GM10847 (cell line): ENCODE data around the gene IFI44L.
A peak's percentile ranks its signal among the peaks of the same experiment; 100 is the strongest.

Experiments
- POLR2A ChIP-seq: IDR thresholded peaks from 2 replicates; pipeline ENCODE4 v1.6.1; 2011; ENCODE audit not compliant: insufficient read length; ENCODE audit errors: extremely low read depth

Gene IFI44L

GRCh38 chr1:78620666-78621065 is 418 bp downstream of the IFI44L start:
- TF ChIP-seq POLR2A: no peak

DNA sequence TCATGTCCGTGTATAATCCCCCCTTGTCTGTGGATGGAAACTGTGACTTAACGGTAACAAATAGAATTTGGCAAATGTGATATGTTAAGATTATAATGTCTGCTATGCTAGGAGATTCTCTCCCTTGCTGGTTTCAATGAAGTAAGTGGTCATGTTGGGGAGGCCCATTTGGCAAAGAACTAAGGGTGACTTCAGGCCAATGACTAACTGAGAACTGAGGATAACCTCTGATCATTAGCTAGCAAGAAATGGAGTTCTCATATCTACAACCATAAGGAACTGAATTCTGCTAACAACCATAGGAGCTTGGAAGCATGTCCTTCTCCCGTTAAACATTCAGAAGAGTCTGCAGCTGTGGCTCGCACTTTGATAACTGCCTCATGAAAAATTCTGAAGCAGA is 2.3 kb downstream of the IFI44L start:
- TF ChIP-seq POLR2A: no peak

GRCh38 chr1:78624035-78624434 is 3.8 kb downstream of the IFI44L start:
- TF ChIP-seq POLR2A: no peak

GRCh38 chr1:78627321-78627720 is 7.1 kb downstream of the IFI44L start:
- no peak for TF ChIP-seq POLR2A

- no peak for TF ChIP-seq POLR2A
These were observed 10.4 kb downstream of the IFI44L start for GRCh38 chr1:78630600-78630999.

DNA sequence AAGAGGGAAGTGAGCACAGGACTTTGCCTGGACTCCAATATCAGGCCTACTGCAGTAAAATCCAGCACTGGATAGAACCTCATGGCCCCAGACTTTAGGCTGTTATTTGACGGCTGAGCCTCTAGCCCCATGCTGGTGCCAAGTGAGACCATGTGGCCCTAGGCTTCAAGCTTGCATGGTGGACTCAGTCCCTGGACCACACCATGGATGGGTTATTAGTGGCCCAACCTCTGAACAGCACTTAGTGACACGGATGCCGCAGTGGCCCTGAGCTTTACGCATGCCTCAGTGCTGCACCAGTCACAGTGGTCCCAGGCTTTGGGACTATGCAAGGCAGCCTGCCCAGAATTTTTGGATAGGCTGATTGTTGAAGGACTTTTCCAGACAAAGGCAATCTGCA is 13.0 kb downstream of the IFI44L start:
- TF ChIP-seq POLR2A: peak; percentile 69

DNA sequence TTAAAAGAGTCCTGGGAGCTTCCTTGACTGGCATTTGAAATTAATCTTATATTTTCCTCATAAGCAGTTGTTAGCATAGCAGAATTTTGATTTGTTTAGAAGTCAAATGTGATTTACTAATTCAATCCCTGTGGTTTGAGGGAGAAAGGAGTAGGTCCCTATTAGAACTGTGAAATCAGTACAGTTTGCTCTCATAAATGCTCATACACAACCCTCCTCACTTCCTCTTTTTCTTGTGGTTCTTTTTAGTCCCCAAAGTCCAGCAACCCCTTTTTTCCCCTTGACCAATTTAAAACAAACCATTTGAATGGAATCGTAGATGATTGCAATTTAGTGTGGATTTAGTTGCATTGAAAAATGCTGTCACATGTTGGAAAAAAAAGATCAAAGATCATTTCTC is 20.2 kb downstream of the IFI44L start:
- no peak for TF ChIP-seq POLR2A

- TF ChIP-seq POLR2A: no peak
These were observed 21.3 kb downstream of the IFI44L start for GRCh38 chr1:78641558-78641957.

DNA sequence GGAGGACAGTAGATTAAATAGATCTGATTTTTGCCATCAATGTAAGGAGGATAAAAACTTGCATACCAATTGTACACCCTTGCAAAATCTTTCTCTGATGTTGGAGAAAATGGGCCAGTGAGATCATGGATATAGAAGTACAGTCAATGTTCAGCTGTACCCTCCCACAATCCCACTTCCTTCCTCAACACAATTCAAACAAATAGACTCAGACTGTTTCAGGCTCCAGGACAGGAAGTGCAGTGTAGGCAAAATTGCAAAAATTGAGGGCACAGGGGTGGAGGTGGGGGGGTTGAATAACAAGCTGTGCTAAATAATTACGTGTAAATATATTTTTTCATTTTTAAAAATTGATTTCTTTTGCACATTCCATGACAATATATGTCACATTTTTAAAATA is 25.5 kb downstream of the IFI44L start:
- TF ChIP-seq POLR2A: no peak

- TF ChIP-seq POLR2A: no peak
These were observed 27.0 kb downstream of the IFI44L start for GRCh38 chr1:78647238-78647637.

DNA sequence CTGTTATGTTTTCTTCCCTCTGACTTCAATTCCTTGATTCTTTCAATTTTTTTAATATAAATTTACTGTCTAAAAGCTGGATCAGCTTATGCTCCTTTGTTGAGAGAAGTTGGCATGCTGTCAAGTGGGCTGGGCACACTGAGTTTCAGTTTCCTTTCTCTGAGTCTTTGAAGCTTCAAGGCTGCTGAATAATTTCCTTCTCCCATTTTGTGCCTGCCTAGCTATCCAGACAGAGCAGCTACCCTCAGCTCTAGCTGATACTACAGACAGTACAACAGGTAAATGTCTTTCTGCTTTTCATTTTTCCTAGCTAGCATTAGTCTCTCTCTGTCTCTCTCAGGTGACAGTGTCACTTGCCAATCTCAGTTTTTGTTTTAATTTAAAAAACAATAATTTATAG is 29.4 kb downstream of the IFI44L start, which contains the start of gene IFI44:
Gene IFI44, plus strand, starts transcription at position 204 of the 400 bp plus-strand sequence. CDS start 365 bp downstream, outside the sequence.
- TF ChIP-seq POLR2A: peak; percentile 35

DNA sequence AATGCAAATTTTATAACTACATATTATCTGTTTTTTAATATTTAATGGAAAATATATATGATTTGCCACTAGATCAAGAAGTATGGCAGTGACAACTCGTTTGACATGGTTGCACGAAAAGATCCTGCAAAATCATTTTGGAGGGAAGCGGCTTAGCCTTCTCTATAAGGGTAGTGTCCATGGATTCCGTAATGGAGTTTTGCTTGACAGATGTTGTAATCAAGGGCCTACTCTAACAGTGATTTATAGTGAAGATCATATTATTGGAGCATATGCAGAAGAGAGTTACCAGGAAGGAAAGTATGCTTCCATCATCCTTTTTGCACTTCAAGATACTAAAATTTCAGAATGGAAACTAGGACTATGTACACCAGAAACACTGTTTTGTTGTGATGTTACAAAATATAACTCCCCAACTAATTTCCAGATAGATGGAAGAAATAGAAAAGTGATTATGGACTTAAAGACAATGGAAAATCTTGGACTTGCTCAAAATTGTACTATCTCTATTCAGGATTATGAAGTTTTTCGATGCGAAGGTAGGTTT is 29.9 kb downstream of the IFI44L start:
- TF ChIP-seq POLR2A: no peak

DNA sequence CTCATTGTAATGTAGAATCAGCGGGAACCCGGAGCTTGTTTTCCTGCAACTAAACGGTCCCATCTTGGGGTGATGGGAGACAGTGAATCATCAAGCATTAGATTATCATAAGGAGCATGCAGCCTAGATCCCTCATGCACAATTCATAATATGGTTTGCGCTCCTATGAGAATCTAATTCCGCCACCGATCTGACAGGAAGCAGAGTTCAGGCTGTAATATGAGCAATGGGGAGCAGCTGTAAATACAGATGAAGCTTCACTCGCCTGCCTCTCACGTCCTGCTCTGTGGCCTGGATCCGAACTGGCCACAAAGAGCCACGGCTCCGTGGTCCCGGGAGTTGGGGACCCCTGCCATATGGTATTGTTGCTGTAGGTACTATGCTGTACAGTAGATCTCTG is 31.0 kb downstream of the IFI44L start:
- no peak for TF ChIP-seq POLR2A

- TF ChIP-seq POLR2A: no peak
These were observed 31.8 kb downstream of the IFI44L start for GRCh38 chr1:78652019-78652560.

DNA sequence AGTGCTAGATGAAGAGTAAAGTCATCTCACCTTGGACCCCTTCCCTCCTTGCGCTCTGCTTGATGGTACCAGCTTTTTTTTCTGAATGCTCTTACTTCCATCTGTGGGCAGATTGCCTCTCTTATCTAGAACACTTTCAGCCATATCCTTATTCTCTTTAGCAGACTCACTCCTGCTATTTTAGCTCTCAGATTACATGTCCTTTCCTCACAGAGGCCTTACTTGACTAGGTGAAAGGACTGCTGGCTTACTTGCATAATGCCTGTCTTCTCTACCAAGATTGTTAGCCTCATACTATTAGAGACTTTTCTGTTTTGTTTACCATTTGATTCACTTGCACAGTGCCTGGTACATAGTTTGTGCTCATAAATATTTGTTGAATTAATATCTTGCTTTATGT is 38.7 kb downstream of the IFI44L start:
- TF ChIP-seq POLR2A: no peak

DNA sequence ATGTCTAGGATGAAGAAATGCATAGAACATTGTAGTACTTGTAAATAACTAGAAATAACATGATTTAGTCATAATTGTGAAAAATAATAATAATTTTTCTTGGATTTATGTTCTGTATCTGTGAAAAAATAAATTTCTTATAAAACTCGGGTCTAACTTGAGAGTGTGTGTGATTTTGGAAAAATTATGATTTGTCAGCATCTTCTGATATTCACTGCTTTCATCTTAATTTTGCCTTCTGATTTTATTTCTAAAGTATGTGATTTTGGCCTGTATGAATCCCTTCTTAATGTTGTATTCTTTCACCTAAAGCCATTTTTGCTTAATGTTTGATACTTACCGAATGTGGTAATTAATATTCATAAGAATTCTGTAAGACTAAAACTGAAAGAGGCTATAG is 43.7 kb downstream of the IFI44L start:
- no peak for TF ChIP-seq POLR2A

GRCh38 chr1:78664763-78665162 is 44.5 kb downstream of the IFI44L start:
- no peak for TF ChIP-seq POLR2A
